Lower leg skin (tissue), 4 donors: ENCODE data around the gene TPBG. TPM values are rescaled to one million over a fixed set of nuclear protein-coding genes. Genes with fewer than 3 reads are reported as not detected.

Source experiments
- DNase-seq, 2 donors: peaks; one replicate each; pipeline ENCODE4 v3.0.0-alpha.2; 2019; ENCODE audit warnings: low spot score in 2 of 2
- H3K4me3 ChIP-seq: fragments of 200-600 bp; sonication (generic); 2 replicates; pipeline ENCODE4 v1.5.1; 2017; ENCODE audit warnings: mild to moderate bottlenecking, low read depth; ENCODE audit not compliant: poor library complexity, severe bottlenecking
- CTCF ChIP-seq, 3 donors: fragments of 450-650 bp; IDR thresholded peaks; one replicate each; pipeline ENCODE4 v1.5.1; 2016; ENCODE audit warnings: antibody characterized with exemption in 3 of 3, mild to moderate bottlenecking in 3 of 3, moderate library complexity in 2 of 3
- POLR2A ChIP-seq, 2 donors: fragments of 450-650 bp; IDR thresholded peaks; one replicate each; pipeline ENCODE4 v1.6.1; 2016 to 2017; ENCODE audit warnings: antibody characterized with exemption in 2 of 2, mild to moderate bottlenecking in 1 of 2, moderate library complexity in 1 of 2
- WGBS, 2 donors: methylation state at CpG; one replicate each; pipeline ENCODE4 v1.1.5; 2018; 5-methylcytosine and 5-hydroxymethylcytosine counted together
- intact Hi-C: fragments of 100-400 bp; cut with DNase I; formaldehyde crosslinking; loops from one replicate; pipeline ENCODE4 v1.15.0; 2023; ENCODE audit warnings: low total_unique reads
- total RNA-seq, 4 donors: library from RNA; depleted of rRNA; stranded (reverse); fragments of >200 nt; gene quantifications; one replicate each; pipeline ENCODE4 v1.1.0, GENCODE V29; 2016

Gene TPBG
- total RNA-seq, 4 donors from 2014 or later, result 22.3 to 31.2 (median 30.3) TPM

GRCh38 chr6:82362144-82362543, 1.5 kb upstream of the TPBG start:
- intact Hi-C loops, result no loop called here
- no peak for DNase-seq
- WGBS, 2 donors, result 34 to 37% methylated on average over 4 of the region's 4 CpGs
- TF ChIP-seq POLR2A (IDR thresholded peaks at IDR 0.05) (no peak), CTCF (IDR thresholded peaks at IDR 0.05) (no peak)
- H3K4me3 ChIP-seq, result no peak overlapping the region

- DNase-seq, result no peak
- TF ChIP-seq POLR2A (IDR thresholded peaks at IDR 0.05) (no peak), CTCF (IDR thresholded peaks at IDR 0.05) (no peak)
- H3K4me3 ChIP-seq, result peak overlapping the region; percentile 59
- intact Hi-C loops, result no loop called here
- 2 to 7% methylated on average over 13 of the region's 13 CpGs for WGBS, 2 donors
These were observed 664 bp upstream of the TPBG start for GRCh38 chr6:82362878-82363427.

- DNase-seq, result peak; percentile 36 to 92
- WGBS, 2 donors, result 0 to 1% methylated on average over 66 to 80 of the region's 88 CpGs
- intact Hi-C loops, result no loop called here
- no peak for TF ChIP-seq POLR2A (IDR thresholded peaks at IDR 0.05)
- TF ChIP-seq CTCF (IDR thresholded peaks at IDR 0.05), result no peak
- H3K4me3 ChIP-seq, result peak overlapping the region; percentile 59
These were observed 734 bp downstream of the TPBG start for GRCh38 chr6:82364087-82365015.

- intact Hi-C loops, result no loop called here
- no peak for TF ChIP-seq CTCF (IDR thresholded peaks at IDR 0.05)
- no peak for TF ChIP-seq POLR2A (IDR thresholded peaks at IDR 0.05)
- DNase-seq, result no peak
- H3K4me3 ChIP-seq, result peak overlapping the region; percentile 59
- 9 to 15% methylated on average over 59 of the region's 67 CpGs for WGBS, 2 donors
These were observed 1.6 kb downstream of the TPBG start for GRCh38 chr6:82365016-82365795.

GRCh38 chr6:82367704-82368103, 4.1 kb downstream of the TPBG start:
- DNase-seq, result no peak
- intact Hi-C loops, result no loop called here
- no peak overlapping the region for H3K4me3 ChIP-seq
- TF ChIP-seq POLR2A (IDR thresholded peaks at IDR 0.05) (no peak), CTCF (IDR thresholded peaks at IDR 0.05) (no peak)
